PC-3 (cell line): ENCODE results near the gene CDH13. TPM values are rescaled to one million over a fixed set of nuclear protein-coding genes. Genes with fewer than 3 reads are reported as not detected.

Experiments used
- ATAC-seq: fragments of 200-7000 bp; cut with Tn5 transposase; 2 replicates; pipeline ENCODE4 v1.9.1; 2020; ENCODE audit warnings: mild to moderate bottlenecking, moderate library complexity
- BruUV-seq: library from RNA; stranded (reverse); fragments of 400-500 nt; replicated peaks from 2 replicates; lab custom pipeline; 2021; lab: Mats Ljungman, UMichigan
- CTCF ChIA-PET: fragments of 300-600 bp; sonication (Branson Sonifier 250); formaldehyde crosslinking; loops from one replicate; lab custom pipeline; 2022; ENCODE audit warnings: antibody characterized with exemption; lab: Charles Lee
- POLR2A ChIA-PET: fragments of 300-600 bp; sonication (Branson Sonifier 250); formaldehyde crosslinking; loops from one replicate; lab custom pipeline; 2022; ENCODE audit warnings: antibody characterized with exemption; ENCODE audit not compliant: unreplicated experiment; lab: Charles Lee
- DNase-seq: peaks from one replicate; pipeline ENCODE4 v3.0.0-alpha.2; 2015
- H2AFZ ChIP-seq: fragments of 300-600 bp; sonication (generic); 2 replicates; pipeline ENCODE4 v1.6.0; 2016; ENCODE audit warnings: antibody characterized with exemption, low read length
- H3F3A ChIP-seq: fragments of 300-600 bp; sonication (generic); one replicate; pipeline ENCODE4 v1.6.0; 2017; ENCODE audit warnings: antibody characterized with exemption, low read length, control low read depth, mild to moderate bottlenecking; ENCODE audit not compliant: unreplicated experiment
- H3K27ac ChIP-seq: fragments of 300-600 bp; sonication (generic); 2 replicates; pipeline ENCODE4 v1.5.1; 2016; ENCODE audit warnings: mild to moderate bottlenecking, low read length
- H3K27me3 ChIP-seq: fragments of 300-600 bp; sonication (generic); 2 replicates; pipeline ENCODE4 v1.6.1; 2016; ENCODE audit warnings: low read length, mixed read lengths
- H3K36me3 ChIP-seq: fragments of 300-600 bp; sonication (generic); 2 replicates; pipeline ENCODE4 v1.6.1; 2016; ENCODE audit warnings: low read depth, mixed run types, low read length, mixed read lengths
- H3K4me1 ChIP-seq: fragments of 300-600 bp; sonication (generic); 2 replicates; pipeline ENCODE4 v1.5.1; 2016; ENCODE audit warnings: low read length; ENCODE audit not compliant: insufficient read depth
- H3K4me2 ChIP-seq: fragments of 300-600 bp; sonication (generic); 2 replicates; pipeline ENCODE4 v1.6.0; 2016; ENCODE audit warnings: low read length
- H3K4me3 ChIP-seq: fragments of 300-600 bp; sonication (generic); 2 replicates; pipeline ENCODE4 v1.5.1; 2016; ENCODE audit warnings: mild to moderate bottlenecking, low read length, mixed read lengths
- H3K79me2 ChIP-seq: fragments of 300-600 bp; sonication (generic); 2 replicates; pipeline ENCODE4 v1.6.1; 2017; ENCODE audit warnings: low read length, mixed read lengths
- H3K9ac ChIP-seq: fragments of 300-600 bp; sonication (generic); 2 replicates; pipeline ENCODE4 v1.6.0; 2016; ENCODE audit warnings: mild to moderate bottlenecking, low read length
- H3K9me2 ChIP-seq: fragments of 300-600 bp; sonication (generic); replicated peaks from 2 replicates; pipeline ENCODE4 v1.6.1; 2016; ENCODE audit warnings: mixed run types, low read length, mixed read lengths
- H3K9me3 ChIP-seq: fragments of 300-600 bp; sonication (generic); 2 replicates; pipeline ENCODE4 v1.6.1; 2016; ENCODE audit warnings: low read length, mixed read lengths
- H4K20me1 ChIP-seq: fragments of 300-600 bp; sonication (generic); 2 replicates; pipeline ENCODE4 v1.6.1; 2016; ENCODE audit warnings: low read length, mixed read lengths
- CTCF ChIP-seq: fragments of 300-600 bp; sonication (generic); conservative IDR thresholded peaks from 2 replicates; pipeline ENCODE4 v1.5.1; 2017; ENCODE audit warnings: antibody characterized with exemption, low read depth, mild to moderate bottlenecking, low read length
- EZH2 ChIP-seq: fragments of 300-600 bp; sonication (generic); IDR thresholded peaks from one replicate; pipeline ENCODE4 v1.6.1; 2017; ENCODE audit warnings: antibody characterized with exemption, mild to moderate bottlenecking, low read length; ENCODE audit not compliant: unreplicated experiment
- EZH2phosphoT487 ChIP-seq: fragments of 300-600 bp; sonication (generic); IDR thresholded peaks from 2 replicates; pipeline ENCODE4 v1.6.1; 2018; ENCODE audit warnings: mild to moderate bottlenecking, antibody characterized with exemption, low read length, borderline replicate concordance
- intact Hi-C: fragments of 100-400 bp; cut with micrococcal nuclease; formaldehyde crosslinking; loops from 2 replicates; pipeline ENCODE4 v1.9.0; 2023
- total RNA-seq: library from RNA; depleted of rRNA; stranded (reverse); fragments of >200 nt; gene quantifications from 2 replicates; pipeline ENCODE4 v1.2.3, GENCODE V29; 2014

CDH13 gene
- total RNA-seq, 1 experiment from 2014 or later = 0.36 TPM

- Histone ChIP-seq H3K9me2 (no peaks in the 10 kb centered on the region), H2AFZ (no peak overlapping the region), H3K27me3 (peaks cover 25% of the 10 kb centered on the region), H3K79me2 (no peaks in the 10 kb centered on the region), H3K4me3 (no peak overlapping the region), H3K27ac (no peak overlapping the region), H3K36me3 (no peaks in the 10 kb centered on the region), H3K4me2 (no peak overlapping the region), H3K4me1 (no peaks in the 10 kb centered on the region), H4K20me1 (no peaks in the 10 kb centered on the region), H3K9me3 (no peaks in the 10 kb centered on the region), H3F3A (no peaks in the 10 kb centered on the region), H3K9ac (no peak overlapping the region)
- ATAC-seq (no peak), DNase-seq (no peak)
- ChIA-PET POLR2A (no interaction called here), CTCF (no interaction called here)
- TF ChIP-seq EZH2phosphoT487 = no peak
- TF ChIP-seq CTCF = no peak
- TF ChIP-seq EZH2 = no peak
- no TSS peak for BruUV-seq
- intact Hi-C loops = no loop called here
Measured at GRCh38 chr16:83306961-83307593, 680.3 kb downstream of the CDH13 start.

- H2AFZ ChIP-seq = no peak overlapping the region
- no peaks in the 10 kb centered on the region for H3F3A ChIP-seq
- H3K9me3 ChIP-seq = no peaks in the 10 kb centered on the region
- no peaks in the 10 kb centered on the region for H3K36me3 ChIP-seq
- ATAC-seq (no peak), DNase-seq (no peak)
- no peak overlapping the region for H3K4me2 ChIP-seq
- H3K27ac ChIP-seq = no peak overlapping the region
- H3K9me2 ChIP-seq = no peaks in the 10 kb centered on the region
- TF ChIP-seq EZH2 (no peak), EZH2phosphoT487 (no peak), CTCF (no peak)
- no peaks in the 10 kb centered on the region for H4K20me1 ChIP-seq
- POLR2A ChIA-PET = no interaction called here
- H3K9ac ChIP-seq = no peak overlapping the region
- intact Hi-C loops = no loop called here
- no peaks in the 10 kb centered on the region for H3K4me1 ChIP-seq
- no peaks in the 10 kb centered on the region for H3K79me2 ChIP-seq
- H3K27me3 ChIP-seq = peaks cover 25% of the 10 kb centered on the region
- BruUV-seq = no TSS peak
- CTCF ChIA-PET = no interaction called here
- H3K4me3 ChIP-seq = no peak overlapping the region
Measured at GRCh38 chr16:83307594-83307992, 680.8 kb downstream of the CDH13 start.

GRCh38 chr16:83308414-83308813, 681.6 kb downstream of the CDH13 start:
- Histone ChIP-seq H3K4me2 (no peak overlapping the region), H3K27me3 (peaks cover 25% of the 10 kb centered on the region), H3K9me3 (no peaks in the 10 kb centered on the region), H3F3A (no peaks in the 10 kb centered on the region), H3K4me1 (no peaks in the 10 kb centered on the region), H3K36me3 (no peaks in the 10 kb centered on the region), H3K27ac (no peak overlapping the region), H3K9me2 (no peaks in the 10 kb centered on the region), H3K9ac (no peak overlapping the region), H3K79me2 (no peaks in the 10 kb centered on the region), H4K20me1 (no peaks in the 10 kb centered on the region), H3K4me3 (no peak overlapping the region), H2AFZ (no peak overlapping the region)
- ChIA-PET CTCF (no interaction called here), POLR2A (no interaction called here)
- BruUV-seq = no TSS peak
- DNase-seq (no peak), ATAC-seq (no peak)
- TF ChIP-seq EZH2phosphoT487 = no peak
- TF ChIP-seq EZH2 = no peak
- no peak for TF ChIP-seq CTCF
- intact Hi-C loops = no loop called here
